CD4-positive, alpha-beta T cell (primary cell): ENCODE data around the gene GMFB. TPM values are rescaled to one million over a fixed set of nuclear protein-coding genes. Genes with fewer than 3 reads are reported as not detected.

ENCODE experiments used
- ATAC-seq: fragments of 200-7000 bp; cut with Tn5 transposase; one replicate; pipeline ENCODE4 v1.10.0; 2022; ENCODE audit warnings: mild to moderate bottlenecking; ENCODE audit not compliant: poor library complexity
- CTCF ChIA-PET: fragments of 350-600 bp; sonication (Branson Sonifier 250); formaldehyde crosslinking; loops from one replicate; lab custom pipeline; 2021; ENCODE audit warnings: antibody characterized with exemption, inconsistent platforms; lab: Charles Lee
- POLR2A ChIA-PET: fragments of 350-600 bp; sonication (Branson Sonifier 250); formaldehyde crosslinking; loops from one replicate; lab custom pipeline; 2021; ENCODE audit warnings: antibody characterized with exemption, inconsistent platforms; lab: Charles Lee
- DNase-seq, 14 experiments: peaks; one replicate each; pipeline ENCODE4 v3.0.0-alpha.2; 2013 to 2020; ENCODE audit warnings: mixed read lengths in 2 of 14
- H3K27ac ChIP-seq, 2 donors: one replicate each; pipeline versions ENCODE4 v1.5.1 to v1.7.0; 2013; ENCODE audit warnings: low read length in 2 of 2, low read depth in 1 of 2, mild to moderate bottlenecking in 1 of 2
- H3K27me3 ChIP-seq, 2 experiments: 1 replicate in 1 of 2; 2 replicates in 1 of 2; pipeline versions ENCODE4 v1.6.1 to v1.7.0; 2013; ENCODE audit warnings: low read length in 2 of 2, control low read depth in 1 of 2, mild to moderate bottlenecking in 1 of 2, moderate library complexity in 1 of 2; ENCODE audit not compliant: insufficient read depth in 2 of 2, control insufficient read depth in 1 of 2
- H3K36me3 ChIP-seq: one replicate; pipeline ENCODE4 v1.6.1; 2013; ENCODE audit warnings: low read length, control low read depth; ENCODE audit not compliant: insufficient read depth
- H3K4me1 ChIP-seq: one replicate; pipeline ENCODE4 v1.6.1; 2013; ENCODE audit warnings: low read length, control low read depth; ENCODE audit not compliant: insufficient read depth
- H3K4me3 ChIP-seq: one replicate; pipeline ENCODE4 v1.5.1; 2013; ENCODE audit warnings: mild to moderate bottlenecking, low read length, moderate library complexity
- H3K9me3 ChIP-seq, 2 experiments: 1 replicate in 1 of 2; 2 replicates in 1 of 2; pipeline versions ENCODE4 v1.6.1 to v1.7.0; 2013; ENCODE audit warnings: low read length in 2 of 2, mild to moderate bottlenecking in 2 of 2, control low read depth in 1 of 2, moderate library complexity in 1 of 2; ENCODE audit not compliant: control insufficient read depth in 1 of 2, insufficient read depth in 1 of 2
- H3K27ac Mint-ChIP-seq: one replicate; pipeline ENCODE4 v1.8.0; 2020; ENCODE audit warnings: mixed read lengths
- H3K27me3 Mint-ChIP-seq: one replicate; pipeline ENCODE4 v1.8.0; 2021; ENCODE audit warnings: mixed read lengths
- H3K36me3 Mint-ChIP-seq: one replicate; pipeline ENCODE4 v1.8.0; 2021; ENCODE audit warnings: low read depth, mixed read lengths
- H3K4me1 Mint-ChIP-seq: one replicate; pipeline ENCODE4 v1.8.0; 2021; ENCODE audit warnings: low read depth, mixed read lengths
- H3K4me3 Mint-ChIP-seq: one replicate; pipeline ENCODE4 v1.8.0; 2020; ENCODE audit warnings: mild to moderate bottlenecking, mixed read lengths
- H3K9me3 Mint-ChIP-seq: one replicate; pipeline ENCODE4 v1.8.0; 2020; ENCODE audit warnings: mixed read lengths
- CTCF ChIP-seq: fragments of 200-600 bp; IDR thresholded peaks from one replicate; pipeline ENCODE4 v1.8.0; 2022; ENCODE audit warnings: antibody characterized with exemption, mild to moderate bottlenecking
- intact Hi-C, 2 experiments: fragments of 100-400 bp; cut with DNase I in 1 of 2; cut with micrococcal nuclease in 1 of 2; formaldehyde crosslinking; loops; one replicate each; pipeline versions ENCODE4 v1.15.1 to v1.9.0; 2023 to 2025; cut with DNase I, micrococcal nuclease
- total RNA-seq, 174 experiments: library from RNA in 2 of 174; stranded (reverse) in 2 of 174; gene quantifications; one replicate each; pipeline ENCODE4 v1.2.3 and lab custom pipeline; 2021 to 2026

Gene GMFB
- total RNA-seq, 2 experiments from 2014 or later, result 39.5 to 43.5 TPM

DNA sequence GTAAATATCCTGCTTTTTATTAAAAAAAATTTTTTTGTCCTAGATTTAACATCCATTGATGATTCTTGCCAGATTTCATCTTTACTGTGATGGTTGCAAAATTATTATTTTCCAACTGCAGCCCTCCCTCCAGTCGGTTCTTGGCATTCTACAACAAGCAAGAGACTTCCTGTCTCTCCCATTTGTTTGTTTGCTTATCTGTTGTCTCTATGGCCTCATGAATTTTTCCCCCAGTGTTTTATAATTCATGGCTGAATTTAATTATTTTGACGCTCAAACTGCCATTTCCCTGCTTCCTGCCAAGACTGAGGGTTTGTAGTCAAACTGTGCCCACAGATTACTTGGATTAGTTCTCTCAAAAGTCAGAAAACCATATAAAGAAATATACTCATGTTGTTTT lies 46.9 kb upstream of the GMFB start:
- H3K27ac Mint-ChIP-seq, result no peak overlapping the region
- intact Hi-C loops, result no loop called here
- no peaks in the 10 kb centered on the region for H3K27me3 ChIP-seq
- no peak overlapping the region for H3K4me3 Mint-ChIP-seq
- ATAC-seq (no peak), DNase-seq (no peak)
- H3K4me1 ChIP-seq, result no peaks in the 10 kb centered on the region
- ChIA-PET CTCF (interaction anchor here (0.6 kb wide), 2 partner anchors 40 to 46 kb away, joined by 3 to 4 read pairs; no protein-coding TSS in a partner anchor), POLR2A (no interaction called here)
- no peak for TF ChIP-seq CTCF
- peaks cover 67% of the 10 kb centered on the region for H3K36me3 Mint-ChIP-seq
- H3K27me3 Mint-ChIP-seq, result no peaks in the 10 kb centered on the region
- H3K9me3 ChIP-seq, result no peaks in the 10 kb centered on the region
- no peak overlapping the region for H3K4me3 ChIP-seq
- no peak overlapping the region for H3K27ac ChIP-seq
- H3K36me3 ChIP-seq, result peaks cover 14% of the 10 kb centered on the region
- no peaks in the 10 kb centered on the region for H3K9me3 Mint-ChIP-seq
- no peaks in the 10 kb centered on the region for H3K4me1 Mint-ChIP-seq

GRCh38 chr14:54535126-54535525 lies 46.3 kb upstream of the GMFB start:
- H3K9me3 Mint-ChIP-seq, result no peaks in the 10 kb centered on the region
- Histone ChIP-seq H3K4me1 (no peaks in the 10 kb centered on the region), H3K27ac (no peak overlapping the region), H3K27me3 (no peaks in the 10 kb centered on the region), H3K9me3 (no peaks in the 10 kb centered on the region), H3K36me3 (peaks cover 16% of the 10 kb centered on the region), H3K4me3 (no peak overlapping the region)
- CTCF ChIA-PET, result interaction anchor here (0.6 kb wide), 1 partner anchor 46 kb away, joined by 4 read pairs; no protein-coding TSS in a partner anchor
- no peaks in the 10 kb centered on the region for H3K4me1 Mint-ChIP-seq
- no peak overlapping the region for H3K27ac Mint-ChIP-seq
- no peak for TF ChIP-seq CTCF
- peaks cover 67% of the 10 kb centered on the region for H3K36me3 Mint-ChIP-seq
- POLR2A ChIA-PET, result interaction anchor here (0.9 kb wide), 1 partner anchor 25 kb away, joined by 3 read pairs; the partner anchor contains the start of gene CGRRF1
- no peak overlapping the region for H3K4me3 Mint-ChIP-seq
- ATAC-seq (no peak), DNase-seq (no peak)
- H3K27me3 Mint-ChIP-seq, result no peaks in the 10 kb centered on the region
- intact Hi-C loops, result no loop called here

- POLR2A ChIA-PET, result no interaction called here
- intact Hi-C loops, result no loop called here
Observed at GRCh38 chr14:54533100-54533499, 44.3 kb upstream of the GMFB start.

More at GRCh38 chr14:54533100-54533499, 44.3 kb upstream of the GMFB start:
- Histone ChIP-seq H3K27me3 (no peaks in the 10 kb centered on the region), H3K4me1 (no peaks in the 10 kb centered on the region), H3K36me3 (peaks cover 19% of the 10 kb centered on the region), H3K27ac (no peak overlapping the region), H3K4me3 (no peak overlapping the region), H3K9me3 (no peaks in the 10 kb centered on the region)
- DNase-seq (no peak), ATAC-seq (no peak)
- H3K36me3 Mint-ChIP-seq, result peaks cover 71% of the 10 kb centered on the region
- TF ChIP-seq CTCF, result no peak
- H3K27ac Mint-ChIP-seq, result no peak overlapping the region
- no peaks in the 10 kb centered on the region for H3K4me1 Mint-ChIP-seq
- H3K4me3 Mint-ChIP-seq, result no peak overlapping the region
- no peaks in the 10 kb centered on the region for H3K9me3 Mint-ChIP-seq
- CTCF ChIA-PET, result interaction anchor here (0.6 to 1.3 kb wide), 2 partner anchors 11 to 870 kb away, joined by 3 to 5 read pairs; no protein-coding TSS in a partner anchor
- no peaks in the 10 kb centered on the region for H3K27me3 Mint-ChIP-seq
